Left cardiac atrium (tissue), 4 donors: ENCODE measurements around the gene SLC25A42. TPM values are rescaled to one million over a fixed set of nuclear protein-coding genes. Genes with fewer than 3 reads are reported as not detected.
"Not testable (repeated sequence)": the region's sequence is repeated elsewhere in the genome, so short reads cannot be mapped to it uniquely, and the experiment has no call there.

Experiments used
- ATAC-seq, 2 donors: fragments of 200-7000 bp; cut with Tn5 transposase; one replicate each; pipeline ENCODE4 v1.9.1; 2020; ENCODE audit warnings: mild to moderate bottlenecking in 2 of 2, moderate library complexity in 2 of 2
- DNase-seq: peaks from one replicate; pipeline ENCODE4 v3.0.0-alpha.2; 2020
- intact Hi-C, 2 donors: fragments of 100-400 bp; cut with DNase I; formaldehyde crosslinking; loops; one replicate each; pipeline versions ENCODE4 v1.14.1 to v1.15.1; 2022 to 2023
- total RNA-seq, 2 donors: library from RNA; stranded (reverse); fragmentation: NEBNext Ultra II Directional; extraction: Animal tissue kit (Norgen Biotek cat#: 25700); gene quantifications; one replicate each; pipeline ENCODE4 v1.2.1, GENCODE V29; 2021
- donor health status: DM: no; HTN: yes; CAD: no.
- donor health status: DM: no; HTN: yes; CAD: no; lungs with severe emphysema.
- donor health status: DM: yes; HTN: yes; CAD: no.
- donor health status: Dilated cardiomyopathy.

SLC25A42 gene
- total RNA-seq, 2 donors from 2014 or later: 13.9 to 15.2 TPM

DNA sequence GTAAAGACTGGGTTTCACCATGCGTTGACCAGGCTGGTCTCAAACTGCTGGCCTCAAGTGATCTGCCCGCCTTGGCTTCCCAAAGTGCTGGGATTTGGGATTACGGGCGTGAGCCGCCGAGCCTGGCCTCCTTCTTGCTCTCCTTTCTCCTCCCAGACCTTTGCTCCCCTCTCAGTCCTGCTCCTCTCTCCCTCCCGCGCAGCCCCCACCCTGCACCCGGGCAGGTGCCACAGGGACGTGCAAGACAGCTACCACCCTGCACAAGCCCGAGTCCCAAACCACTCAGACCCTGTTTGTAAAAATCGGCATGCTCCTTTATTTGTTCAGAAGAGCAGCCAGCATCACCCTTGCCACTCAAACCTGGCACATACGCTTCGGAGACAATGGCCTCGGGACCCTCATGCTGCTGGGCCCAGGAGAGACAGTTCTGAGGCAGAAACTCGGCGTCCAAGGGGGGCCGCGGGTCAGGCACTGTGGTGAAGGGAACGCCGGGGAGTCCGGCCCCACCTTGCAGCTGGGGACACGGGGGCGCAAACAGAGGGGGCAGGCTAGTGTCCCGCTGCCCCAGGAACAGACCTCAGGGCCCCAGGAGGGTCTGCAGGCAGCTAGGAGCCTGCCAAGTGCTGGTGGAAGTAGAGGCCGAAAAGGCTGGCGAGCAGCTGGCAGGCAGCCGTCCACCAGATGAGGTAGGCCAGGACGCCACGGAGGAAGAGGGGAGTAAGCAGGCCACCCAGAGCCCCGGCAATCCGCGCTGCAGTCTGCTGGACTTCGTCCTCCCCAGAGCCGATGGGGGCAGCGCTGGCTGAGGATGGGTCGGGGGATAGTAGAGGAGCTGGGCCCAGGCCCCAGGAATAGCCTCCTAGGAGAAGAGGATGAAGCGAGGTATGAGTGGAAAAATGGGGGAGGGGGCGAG is 55.8 kb downstream of the SLC25A42 start:
- DNase-seq: no peak
- intact Hi-C loops: no loop called here
- ATAC-seq: peak; percentile 4 to 7

DNA sequence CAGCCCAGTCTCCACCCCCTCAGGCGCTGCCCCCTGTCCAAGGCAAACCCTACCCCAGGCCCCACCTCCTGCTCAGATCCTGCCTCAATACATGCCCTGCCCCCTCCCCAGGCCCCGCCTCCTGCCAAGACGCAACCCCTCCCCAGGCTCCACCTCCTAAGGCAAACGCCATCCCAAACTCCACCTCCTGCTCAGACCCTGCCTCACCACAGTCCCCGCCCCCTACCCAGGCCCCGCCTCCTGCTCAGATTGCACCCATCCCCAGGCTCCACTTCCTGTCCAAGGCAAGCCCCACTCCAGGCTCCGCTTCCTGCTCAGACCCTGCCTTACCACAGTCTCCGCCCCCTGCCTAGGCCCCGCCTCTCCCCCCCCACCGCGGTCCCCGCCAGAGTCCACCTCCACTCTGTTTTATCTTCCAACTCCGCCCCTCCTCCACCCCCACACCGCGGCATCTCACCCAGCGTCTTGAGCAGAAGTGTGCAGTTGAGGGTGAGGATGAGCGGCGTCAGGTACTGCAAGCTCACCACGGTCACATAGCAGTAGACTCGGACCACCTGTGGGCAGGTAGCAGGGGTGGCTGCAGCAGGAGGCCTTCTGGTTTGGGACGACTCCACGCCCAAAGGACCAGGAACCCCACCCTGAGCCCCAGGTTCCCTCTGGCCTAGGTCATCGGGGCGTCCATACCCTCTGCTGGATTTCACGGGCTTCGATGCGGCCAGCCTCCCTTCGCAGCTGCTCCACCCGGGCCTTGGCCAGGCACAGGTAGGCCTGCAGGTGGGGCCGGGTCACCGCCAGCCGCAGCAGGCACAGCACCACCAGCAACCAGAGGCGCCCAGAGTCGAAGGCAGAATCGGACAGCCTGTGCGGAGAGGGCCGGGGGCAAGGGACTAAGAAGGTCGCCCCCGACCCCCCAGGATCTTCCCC is 56.8 kb downstream of the SLC25A42 start:
- intact Hi-C loops: no loop called here
- ATAC-seq (peak; percentile 71 to 88), DNase-seq (peak; percentile 64)

DNA sequence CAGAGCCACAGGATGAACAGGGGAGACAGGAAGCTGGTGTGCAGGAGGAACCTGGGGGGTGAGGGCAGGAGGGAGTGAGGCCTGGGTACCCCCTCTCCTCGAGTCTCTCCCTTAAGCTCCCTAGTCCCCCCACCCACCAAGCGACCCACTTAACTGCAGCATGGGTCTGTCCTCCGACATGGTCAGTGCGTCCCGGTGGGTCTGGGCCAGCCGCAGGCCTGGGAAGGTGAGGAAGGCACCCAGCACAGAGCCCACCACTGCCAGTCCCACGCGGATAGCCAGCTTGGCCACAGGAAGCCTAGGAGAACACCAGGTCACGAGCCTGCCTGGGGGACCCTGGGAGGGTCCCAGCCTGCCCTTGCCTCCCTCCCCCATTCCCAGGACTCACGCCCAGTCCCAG is 57.6 kb downstream of the SLC25A42 start:
- no peak for ATAC-seq
- intact Hi-C loops: no loop called here

DNA sequence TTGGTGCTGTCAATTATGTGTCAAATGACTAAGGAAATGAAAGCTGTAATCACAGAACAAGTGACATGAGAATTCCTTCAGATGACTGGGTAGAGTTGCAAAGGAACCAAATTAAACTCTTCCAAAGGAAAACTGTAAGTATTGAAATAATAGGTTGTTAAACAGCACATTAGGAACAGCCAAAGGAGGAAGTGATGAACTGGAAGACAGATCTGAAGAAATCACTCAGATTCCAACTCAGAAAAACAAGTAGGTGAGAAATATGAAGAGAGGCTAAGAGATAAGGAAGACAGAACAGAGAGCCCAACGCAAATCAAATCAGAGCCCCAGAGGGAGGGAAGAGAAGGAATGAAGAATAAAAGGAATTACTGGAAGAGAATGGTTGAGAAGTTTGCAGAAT is 59.1 kb downstream of the SLC25A42 start:
- no peak for DNase-seq
- ATAC-seq: no peak
- intact Hi-C loops: no loop called here

More for the DNA sequence above, 57.6 kb downstream of the SLC25A42 start:
- DNase-seq: no peak

DNA sequence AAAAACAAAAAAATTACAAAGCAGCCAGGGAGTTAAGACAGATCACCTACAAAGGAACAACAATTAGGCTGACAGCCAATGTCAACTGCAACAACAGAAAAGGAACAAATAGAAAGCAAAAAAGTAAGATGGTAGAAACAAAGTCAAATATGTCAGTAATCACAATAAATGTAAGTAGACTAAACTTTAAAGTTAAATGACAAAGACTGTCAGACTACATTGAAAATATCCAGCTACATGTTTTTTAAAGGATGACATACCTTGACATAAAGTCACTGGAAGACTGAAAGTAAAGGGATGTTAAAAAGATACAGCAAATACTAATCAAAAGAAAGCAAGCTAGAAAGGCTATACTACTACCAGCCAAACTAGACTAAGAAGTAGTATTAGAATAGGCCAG is 59.6 kb downstream of the SLC25A42 start:
- no peak for DNase-seq
- intact Hi-C loops: no loop called here
- ATAC-seq: no peak

DNA sequence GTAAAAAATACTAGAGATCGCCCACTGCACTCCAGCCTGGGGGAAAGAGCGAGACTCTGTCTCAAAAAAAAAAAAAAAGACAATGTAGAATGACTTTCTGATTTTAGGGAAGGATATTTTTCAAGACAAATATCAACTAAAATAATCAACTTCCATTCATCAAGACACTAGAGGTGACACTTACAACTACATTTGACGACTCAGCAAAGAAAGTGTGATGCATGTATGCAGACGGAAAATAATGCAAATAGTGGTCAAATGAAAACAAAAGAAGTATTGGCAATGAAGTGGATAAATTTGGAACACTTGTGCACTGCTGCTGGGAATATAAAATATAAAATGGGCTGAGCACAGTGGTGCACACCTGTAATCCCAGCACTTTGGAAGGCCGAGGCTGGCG is 62.3 kb downstream of the SLC25A42 start:
- DNase-seq (no peak), ATAC-seq (no peak)
- intact Hi-C loops: no loop called here

DNA sequence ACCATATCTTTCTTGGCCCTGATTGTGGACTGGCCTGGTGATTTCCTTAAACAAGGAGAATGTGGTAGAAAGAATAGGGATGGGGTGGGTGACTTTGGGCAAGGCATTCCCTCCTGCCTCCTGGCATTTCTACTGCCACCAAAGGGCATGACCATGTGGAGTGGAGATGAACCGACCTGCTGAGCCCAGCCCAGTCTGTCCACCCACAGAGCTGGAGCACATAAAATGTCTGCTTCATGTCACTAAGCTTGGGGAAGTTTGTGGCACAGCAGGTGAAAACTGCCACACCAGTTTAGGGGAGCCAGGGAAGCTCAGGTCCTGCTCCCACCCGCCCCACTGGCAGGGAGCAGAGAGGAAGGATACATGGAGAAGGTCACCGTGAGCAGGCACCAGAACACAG is 68.2 kb downstream of the SLC25A42 start:
- ATAC-seq: no peak
- intact Hi-C loops: no loop called here
- no peak for DNase-seq

DNA sequence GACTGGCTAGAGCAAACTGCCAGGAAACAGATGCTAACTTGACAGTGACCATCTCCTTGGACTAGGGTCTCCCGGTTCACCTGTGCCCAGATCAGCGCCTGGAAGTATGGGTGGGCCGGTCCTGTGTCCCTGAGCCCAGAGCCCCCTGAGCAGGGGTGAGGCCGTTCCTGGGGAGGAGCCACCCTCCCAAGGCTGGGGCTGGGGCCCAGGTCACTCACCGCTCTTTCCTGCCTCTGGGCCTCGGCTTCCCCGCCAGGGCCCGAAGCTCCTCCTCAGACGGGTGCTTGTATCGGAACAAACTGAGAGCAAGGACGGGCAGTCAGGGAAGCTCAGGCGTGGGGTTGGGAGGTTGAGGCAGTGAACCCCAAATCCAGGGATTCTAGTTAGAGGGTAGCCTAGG is 69.1 kb downstream of the SLC25A42 start:
- DNase-seq (no peak), ATAC-seq (no peak)
- intact Hi-C loops: no loop called here

DNA sequence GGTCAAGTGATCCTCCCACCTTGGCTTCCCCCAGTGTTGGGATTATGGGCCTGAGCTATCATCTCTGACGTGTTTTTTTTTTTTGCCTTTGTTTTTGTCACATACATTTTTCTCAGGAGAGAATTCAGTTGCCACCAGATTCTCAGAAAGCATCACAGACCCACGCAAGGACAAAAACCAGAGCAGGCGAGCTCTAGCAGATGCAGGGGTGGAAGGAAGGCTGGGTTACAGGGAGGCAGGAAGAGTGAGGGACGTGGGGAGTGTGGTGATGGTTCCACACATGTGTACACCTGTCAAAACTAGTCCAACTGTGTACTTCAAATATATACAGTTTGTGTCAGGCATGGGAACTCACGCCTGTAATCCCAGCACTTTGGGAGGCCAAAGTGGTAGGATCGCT is 70.2 kb downstream of the SLC25A42 start:
- intact Hi-C loops: no loop called here
- ATAC-seq: no peak
- no peak for DNase-seq

DNA sequence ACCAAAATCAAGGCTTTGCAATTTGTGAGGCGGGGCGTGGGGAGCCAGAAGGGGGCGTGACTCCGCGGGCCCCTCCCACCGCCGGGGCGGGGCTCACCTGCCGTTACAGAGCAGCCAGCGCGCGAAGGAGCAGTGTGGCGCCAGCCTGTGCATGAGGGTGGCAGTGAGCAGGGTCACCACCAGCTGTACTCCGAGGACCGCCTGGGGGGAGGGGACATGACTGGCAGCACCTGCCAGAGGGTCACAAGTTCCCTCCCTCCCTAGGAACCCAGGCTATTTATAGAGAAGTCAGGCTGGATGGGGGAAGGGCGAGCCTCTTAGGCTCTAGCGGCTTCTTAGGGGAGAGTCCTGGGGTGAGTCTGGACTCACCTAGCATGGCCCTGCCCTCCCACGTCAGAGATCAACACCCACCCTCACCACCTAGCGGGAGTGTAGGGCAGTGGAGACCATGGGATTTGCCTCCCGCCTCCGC is 70.9 kb downstream of the SLC25A42 start:
- DNase-seq (peak; percentile 73), ATAC-seq (peak in 1 of 2 donors; percentile 11)
- intact Hi-C loops: no loop called here

DNA sequence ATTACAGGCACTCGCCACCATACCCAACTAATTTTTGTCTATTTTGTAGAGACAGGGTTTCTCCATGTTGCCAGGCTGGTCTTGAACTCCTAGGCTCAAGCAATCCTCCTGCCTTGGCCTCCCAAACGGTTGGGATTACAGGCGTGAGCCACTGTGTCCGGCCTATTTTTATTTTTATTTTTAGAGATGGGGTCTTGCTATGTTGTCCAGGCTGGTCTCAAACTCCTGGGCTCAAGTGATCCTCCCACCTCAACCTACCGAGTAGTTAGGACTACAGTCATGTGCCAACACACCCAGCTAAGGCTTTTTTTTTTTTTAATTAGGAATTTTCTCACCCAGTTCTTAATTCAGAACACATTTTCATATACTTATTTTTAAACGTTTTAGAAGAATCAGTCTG is 71.9 kb downstream of the SLC25A42 start:
- ATAC-seq, intact Hi-C loops, DNase-seq: not testable (repeated sequence)

DNA sequence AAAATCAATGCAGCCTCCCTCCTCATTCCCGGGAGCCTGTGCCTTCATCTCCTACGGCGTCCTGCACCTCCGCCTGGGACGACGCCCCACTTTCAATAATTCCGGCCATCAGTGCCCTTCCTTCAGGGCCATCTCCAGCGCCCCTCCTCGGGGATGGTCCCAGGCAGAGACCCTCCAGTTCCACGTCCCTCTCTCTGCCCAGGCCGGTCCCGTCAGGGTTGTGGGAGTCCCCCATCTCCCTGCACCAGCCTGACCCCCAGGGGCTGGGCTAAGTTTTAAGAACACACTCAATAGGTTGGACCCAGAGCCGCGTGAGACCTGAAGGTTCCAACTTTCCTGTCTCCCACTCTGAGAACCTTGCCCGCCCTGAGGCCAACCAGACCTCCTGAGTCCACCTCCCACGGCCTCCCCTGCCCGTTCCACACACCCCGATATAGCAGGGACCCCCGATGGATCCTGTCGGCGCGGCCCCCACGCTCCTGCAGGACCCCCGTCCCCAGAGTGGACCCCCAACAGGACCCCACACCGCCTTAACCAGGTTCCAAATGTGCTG is 73.8 kb downstream of the SLC25A42 start:
- DNase-seq (no peak), ATAC-seq (peak; percentile 13 to 20)
- intact Hi-C loops: loop anchor here in 1 of 2 donors (2.0 kb wide), 1 partner anchor 85 kb away; no protein-coding TSS in a partner anchor

DNA sequence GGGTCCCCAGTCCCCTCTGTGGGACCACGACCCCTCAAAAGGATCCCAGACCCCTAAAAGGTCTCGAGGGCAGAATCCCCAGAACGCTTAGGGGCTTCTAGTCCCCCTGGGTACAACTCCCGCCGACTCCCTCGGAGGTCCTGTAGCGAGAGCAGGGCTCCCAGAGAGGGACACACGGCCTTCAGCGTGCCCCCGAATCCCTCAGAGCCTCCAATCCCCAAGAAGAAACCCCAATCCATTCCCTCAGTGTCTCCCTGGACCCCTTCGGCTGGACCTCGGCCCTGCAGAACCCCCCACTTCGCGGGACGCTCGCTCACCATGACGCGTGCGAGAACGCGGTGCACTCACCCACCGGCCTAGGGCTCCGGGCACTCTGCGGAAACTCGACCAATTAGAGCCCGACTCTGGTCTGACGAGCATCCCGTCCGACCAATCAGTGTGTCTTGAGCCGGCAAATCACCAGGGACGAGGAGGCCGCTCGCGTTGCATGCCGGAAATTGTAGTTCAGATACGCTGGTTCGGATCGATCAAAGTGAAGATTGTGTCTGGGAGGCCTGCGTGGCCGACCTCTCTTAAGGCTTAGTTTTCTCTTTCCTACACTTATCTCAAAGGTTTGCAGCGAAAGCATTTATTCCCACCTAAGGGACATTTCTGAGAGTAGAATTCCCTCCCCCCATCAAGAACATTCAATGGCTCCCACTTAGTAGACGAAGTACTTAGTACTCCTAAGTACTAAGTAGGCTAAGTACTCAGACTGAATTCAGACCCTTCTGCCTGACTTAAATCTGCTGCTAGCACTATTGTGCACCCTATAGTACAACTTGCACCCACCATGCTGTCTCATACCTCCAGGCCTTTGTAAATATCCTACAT is 74.6 kb downstream of the SLC25A42 start, which contains the start of gene TMEM161A:
Gene TMEM161A, minus strand, starts transcription at position 370 of the 873 bp plus-strand sequence. Its CDS starts 50 bp downstream, at position 320.
- peak; percentile 98 for DNase-seq
- peak; percentile 99 to 100 for ATAC-seq
- intact Hi-C loops: loop anchor here in 1 of 2 donors (2.0 kb wide), 1 partner anchor 86 kb away; no protein-coding TSS in a partner anchor

DNA sequence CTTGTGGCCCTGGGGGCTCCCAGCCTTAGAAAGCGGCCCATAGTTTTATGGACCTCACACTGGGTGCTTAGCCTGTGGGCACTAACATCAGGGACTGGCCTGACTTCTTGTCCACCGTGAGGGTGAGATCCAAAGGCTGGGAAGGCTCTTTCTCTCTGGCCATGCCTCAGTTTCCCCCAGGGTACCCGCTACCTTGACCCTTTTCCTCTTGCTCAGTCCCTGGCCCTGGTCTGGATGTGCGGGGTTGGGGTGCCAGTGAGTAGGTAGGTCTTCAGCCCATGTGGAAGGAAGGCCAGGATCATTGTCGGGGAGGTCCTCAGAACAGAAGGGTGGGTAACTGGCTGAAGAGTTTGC is 76.1 kb downstream of the SLC25A42 start:
- intact Hi-C loops: loop anchor here (2.0 to 10.0 kb wide), 3 partner anchors 83 to 205 kb away; no protein-coding TSS in a partner anchor
- ATAC-seq (no peak), DNase-seq (no peak)

DNA sequence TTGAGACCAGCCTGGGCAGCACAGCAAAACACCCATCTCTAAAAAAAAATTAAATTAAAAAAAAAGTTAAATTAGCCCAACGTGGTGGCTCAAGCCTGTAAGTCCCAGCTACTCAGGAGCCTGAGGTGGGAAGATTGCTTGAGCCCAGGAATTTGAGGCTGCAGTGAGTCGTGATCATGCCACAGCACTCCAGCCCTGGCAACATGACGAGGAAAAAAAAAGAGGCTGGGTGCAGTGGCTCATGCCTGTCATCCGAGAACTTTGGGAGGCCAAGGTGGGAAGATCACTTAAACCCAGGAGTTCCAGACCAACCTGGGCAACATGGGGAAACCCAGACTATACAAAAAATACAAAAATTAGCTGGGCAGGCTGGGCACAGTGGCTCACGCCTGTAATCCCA is 76.7 kb downstream of the SLC25A42 start:
- ATAC-seq (no peak), DNase-seq (no peak)
- intact Hi-C loops: loop anchor here in 1 of 2 donors (5.0 to 10.0 kb wide), 2 partner anchors 83 to 204 kb away; no protein-coding TSS in a partner anchor

DNA sequence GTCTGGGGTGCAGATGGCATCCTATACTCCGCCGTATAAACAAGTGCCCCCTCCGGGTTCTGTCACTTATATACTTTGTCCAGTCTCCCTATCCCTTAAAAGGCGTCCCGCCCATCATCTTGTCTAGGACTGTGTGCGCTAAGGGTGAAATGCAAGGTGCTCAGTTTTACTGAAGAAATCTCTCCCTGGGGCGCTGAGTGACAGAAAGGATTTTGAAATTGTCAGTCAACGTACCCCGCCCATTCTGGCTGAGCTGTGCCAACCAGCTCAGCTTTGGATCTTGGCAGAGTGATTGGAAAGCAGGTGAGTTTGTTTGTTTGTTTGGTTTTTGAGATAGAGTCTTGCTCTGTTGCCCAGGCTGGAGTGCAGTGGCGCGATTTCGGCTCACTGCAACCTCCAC is 78.6 kb downstream of the SLC25A42 start:
- ATAC-seq: no peak
- intact Hi-C loops: loop anchor here in 1 of 2 donors (5.0 to 10.0 kb wide), 2 partner anchors 85 to 202 kb away; no protein-coding TSS in a partner anchor
- no peak for DNase-seq

DNA sequence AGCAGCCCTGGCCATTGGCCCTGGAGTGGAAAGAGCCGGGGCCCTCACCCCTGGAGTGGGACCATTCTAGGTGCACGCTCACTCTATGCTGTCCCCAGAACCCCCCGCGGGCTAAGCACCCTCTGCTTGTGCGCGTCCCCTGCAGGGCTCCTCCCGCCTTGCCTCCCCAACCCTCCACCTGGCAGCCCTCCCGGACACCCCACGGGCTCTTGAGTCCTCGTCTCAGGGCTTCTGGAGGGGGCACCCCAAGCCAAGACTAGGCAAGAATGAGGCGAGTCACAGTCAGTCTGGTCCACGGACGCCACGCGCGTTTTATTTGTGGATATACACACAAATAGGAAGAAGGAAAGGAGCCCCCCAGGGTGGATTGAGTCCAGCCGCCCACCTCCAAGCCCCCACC is 81.5 kb downstream of the SLC25A42 start:
- intact Hi-C loops: loop anchor here (5.0 to 10.0 kb wide), 2 partner anchors 200 to 347 kb away; no protein-coding TSS in a partner anchor
- ATAC-seq: peak in 1 of 2 donors; percentile 27
- DNase-seq: no peak
